HEK293 (cell line): ENCODE data around the gene DRC1.

Source experiments
- FEZF1 ChIP-seq: fragments of 450-650 bp; formaldehyde crosslinking; IDR thresholded peaks from 2 replicates; pipeline ENCODE4 v1.5.1; 2016; ENCODE audit warnings: missing biosample characterization, missing genetic modification characterization
- GLIS1 ChIP-seq: fragments of 450-650 bp; formaldehyde crosslinking; IDR thresholded peaks from 2 replicates; pipeline ENCODE4 v1.5.1; 2016; ENCODE audit warnings: missing biosample characterization, missing genetic modification characterization
- GLIS2 ChIP-seq: fragments of 450-650 bp; formaldehyde crosslinking; IDR thresholded peaks from 2 replicates; pipeline ENCODE4 v1.5.1; 2016; ENCODE audit warnings: missing biosample characterization, missing genetic modification characterization
- HOXC10 ChIP-seq: sonication (generic); formaldehyde crosslinking; IDR thresholded peaks from 2 replicates; pipeline ENCODE4 v1.8.1; 2023; ENCODE audit warnings: mild to moderate bottlenecking, missing genetic modification reagents
- KLF10 ChIP-seq: fragments of 450-650 bp; IDR thresholded peaks from 2 replicates; pipeline ENCODE4 v1.5.1; 2018; ENCODE audit warnings: missing biosample characterization, mild to moderate bottlenecking, missing genetic modification characterization
- KLF7 ChIP-seq: fragments of 450-650 bp; formaldehyde crosslinking; IDR thresholded peaks from 2 replicates; pipeline ENCODE4 v1.5.1; 2016; ENCODE audit warnings: missing biosample characterization, missing genetic modification characterization, borderline replicate concordance
- SP7 ChIP-seq: fragments of 450-650 bp; formaldehyde crosslinking; IDR thresholded peaks from 2 replicates; pipeline ENCODE4 v1.5.1; 2016; ENCODE audit warnings: missing biosample characterization, missing genetic modification characterization
- TRIM28 ChIP-seq: IDR thresholded peaks from 2 replicates; pipeline ENCODE4 v1.6.1; 2011; ENCODE audit warnings: low read length, control low read depth, borderline replicate concordance
- WT1 ChIP-seq: fragments of 450-650 bp; formaldehyde crosslinking; IDR thresholded peaks from 2 replicates; pipeline ENCODE4 v1.5.1; 2016; ENCODE audit warnings: missing biosample characterization, missing genetic modification characterization
- ZBTB48 ChIP-seq: fragments of 450-650 bp; formaldehyde crosslinking; IDR thresholded peaks from 2 replicates; pipeline ENCODE4 v1.5.1; 2016; ENCODE audit warnings: missing biosample characterization, missing genetic modification characterization
- ZBTB7A ChIP-seq: fragments of 450-650 bp; formaldehyde crosslinking; IDR thresholded peaks from 2 replicates; pipeline ENCODE4 v1.5.1; 2016; ENCODE audit warnings: low read depth, missing biosample characterization, missing genetic modification characterization
- ZEB2 ChIP-seq: fragments of 450-650 bp; formaldehyde crosslinking; IDR thresholded peaks from 2 replicates; pipeline ENCODE4 v1.5.1; 2016; ENCODE audit warnings: missing biosample characterization, missing genetic modification characterization
- ZNF146 ChIP-seq: fragments of 450-650 bp; formaldehyde crosslinking; IDR thresholded peaks from 2 replicates; pipeline ENCODE4 v1.5.1; 2016; ENCODE audit warnings: missing biosample characterization, missing genetic modification characterization
- ZNF2 ChIP-seq: fragments of 450-650 bp; formaldehyde crosslinking; IDR thresholded peaks from 2 replicates; pipeline ENCODE4 v1.5.1; 2016; ENCODE audit warnings: missing biosample characterization, missing genetic modification characterization
- ZNF26 ChIP-seq: fragments of 450-650 bp; formaldehyde crosslinking; IDR thresholded peaks from 2 replicates; pipeline ENCODE4 v1.5.1; 2016; ENCODE audit warnings: missing biosample characterization, missing genetic modification characterization
- ZNF302 ChIP-seq: fragments of 450-650 bp; formaldehyde crosslinking; IDR thresholded peaks from 2 replicates; pipeline ENCODE4 v1.5.1; 2016; ENCODE audit warnings: missing biosample characterization, missing genetic modification characterization, low read depth
- ZNF423 ChIP-seq: fragments of 450-650 bp; formaldehyde crosslinking; IDR thresholded peaks from 2 replicates; pipeline ENCODE4 v1.5.1; 2016; ENCODE audit warnings: missing biosample characterization, missing genetic modification characterization
- ZNF510 ChIP-seq: fragments of 450-650 bp; formaldehyde crosslinking; IDR thresholded peaks from 2 replicates; pipeline ENCODE4 v1.5.1; 2018; ENCODE audit warnings: mild to moderate bottlenecking, missing genetic modification characterization, missing biosample characterization; ENCODE audit not compliant: insufficient replicate concordance
- ZNF555 ChIP-seq: fragments of 450-650 bp; formaldehyde crosslinking; conservative IDR thresholded peaks from 2 replicates; pipeline ENCODE4 v1.5.1; 2017; ENCODE audit warnings: missing biosample characterization, mild to moderate bottlenecking, missing genetic modification characterization, inconsistent platforms
- ZNF561 ChIP-seq: fragments of 450-650 bp; IDR thresholded peaks from 2 replicates; pipeline ENCODE4 v1.5.1; 2018; ENCODE audit warnings: missing biosample characterization, missing genetic modification characterization, borderline replicate concordance
- ZNF629 ChIP-seq: fragments of 450-650 bp; formaldehyde crosslinking; IDR thresholded peaks from 2 replicates; pipeline ENCODE4 v1.5.1; 2017; ENCODE audit warnings: missing biosample characterization, missing genetic modification characterization
- ZSCAN18 ChIP-seq: fragments of 450-650 bp; formaldehyde crosslinking; IDR thresholded peaks from 2 replicates; pipeline ENCODE4 v1.5.1; 2016; ENCODE audit warnings: missing biosample characterization, missing genetic modification characterization
- TF ChIP-seq, protein P1 (sequence below): fragments of 450-650 bp; formaldehyde crosslinking; IDR thresholded peaks from 2 replicates; pipeline ENCODE4 v1.5.1; 2016; ENCODE audit warnings: missing biosample characterization, missing genetic modification characterization

DRC1 gene

GRCh38 chr2:26503231-26503880 lies 101.6 kb downstream of the DRC1 start (continued):
- TF ChIP-seq KLF10 (tag by site-specific recombination): 0 out of 2 replicates have a peak, but pooled peaks have one; percentile 44
- peak; percentile 45; the same call in 1 of the 2 replicates for TF ChIP-seq ZNF423 (tag by site-specific recombination)
- peak; percentile 33; the same call in 1 of the 2 replicates for TF ChIP-seq ZBTB48 (tag by site-specific recombination)
- TF ChIP-seq ZNF629: peak; percentile 23; the same call in 1 of the 2 replicates
- no peak for TF ChIP-seq ZNF302 (tag by site-specific recombination)
- peak; percentile 86 for TF ChIP-seq ZNF2 (tag by site-specific recombination)
- peak; percentile 69; the same call in 1 of the 2 replicates for TF ChIP-seq ZEB2 (tag by site-specific recombination)
- TF ChIP-seq KLF7 (tag by site-specific recombination): peak; percentile 84
- TF ChIP-seq ZNF146 (tag by site-specific recombination): no peak
- TF ChIP-seq, protein P1, sequence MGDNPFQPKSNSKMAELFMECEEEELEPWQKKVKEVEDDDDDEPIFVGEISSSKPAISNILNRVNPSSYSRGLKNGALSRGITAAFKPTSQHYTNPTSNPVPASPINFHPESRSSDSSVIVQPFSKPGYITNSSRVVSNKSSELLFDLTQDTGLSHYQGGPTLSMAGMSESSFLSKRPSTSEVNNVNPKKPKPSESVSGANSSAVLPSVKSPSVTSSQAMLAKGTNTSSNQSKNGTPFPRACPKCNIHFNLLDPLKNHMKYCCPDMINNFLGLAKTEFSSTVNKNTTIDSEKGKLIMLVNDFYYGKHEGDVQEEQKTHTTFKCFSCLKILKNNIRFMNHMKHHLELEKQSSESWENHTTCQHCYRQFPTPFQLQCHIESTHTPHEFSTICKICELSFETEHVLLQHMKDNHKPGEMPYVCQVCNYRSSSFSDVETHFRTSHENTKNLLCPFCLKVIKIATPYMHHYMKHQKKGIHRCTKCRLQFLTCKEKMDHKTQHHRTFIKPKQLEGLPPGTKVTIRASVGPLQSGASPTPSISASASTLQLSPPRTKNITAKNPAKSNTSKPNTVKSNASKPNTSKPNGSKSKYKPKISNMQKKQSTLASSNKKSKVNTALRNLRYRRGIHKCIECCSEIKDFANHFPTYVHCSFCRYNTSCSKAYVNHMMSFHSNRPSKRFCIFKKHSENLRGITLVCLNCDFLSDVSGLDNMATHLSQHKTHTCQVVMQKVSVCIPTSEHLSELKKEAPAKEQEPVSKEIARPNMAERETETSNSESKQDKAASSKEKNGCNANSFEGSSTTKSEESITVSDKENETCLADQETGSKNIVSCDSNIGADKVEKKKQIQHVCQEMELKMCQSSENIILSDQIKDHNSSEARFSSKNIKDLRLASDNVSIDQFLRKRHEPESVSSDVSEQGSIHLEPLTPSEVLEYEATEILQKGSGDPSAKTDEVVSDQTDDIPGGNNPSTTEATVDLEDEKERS (tag by site-specific recombination): no peak
- no peak for TF ChIP-seq ZBTB7A (tag by site-specific recombination)
- no peak for TF ChIP-seq ZNF510 (tag by site-specific recombination)
- TF ChIP-seq GLIS1 (tag by site-specific recombination): peak; percentile 91
- peak; percentile 76 for TF ChIP-seq GLIS2
- TF ChIP-seq SP7 (tag by site-specific recombination): peak; percentile 59; the same call in 1 of the 2 replicates
- peak; percentile 89 for TF ChIP-seq FEZF1 (tag by site-specific recombination)
- TF ChIP-seq HOXC10 (CRISPR knock-in tag): 0 out of 2 replicates have a peak, but pooled peaks have one; percentile 27
- TF ChIP-seq ZNF555: no peak
- no peak for TF ChIP-seq ZSCAN18 (tag by site-specific recombination)
- peak; percentile 89; the same call in 1 of the 2 replicates for TF ChIP-seq ZNF561
- peak; percentile 22; the same call in 1 of the 2 replicates for TF ChIP-seq WT1 (tag by site-specific recombination)
- TF ChIP-seq TRIM28: 0 out of 2 replicates have a peak, but pooled peaks have one; percentile 33
- no peak for TF ChIP-seq ZNF26 (tag by site-specific recombination)
